ENCODE data around the gene CNOT6L. TPM values are rescaled to one million over a fixed set of nuclear protein-coding genes. Genes with fewer than 3 reads are reported as not detected.

Gene CNOT6L
- total and polyA plus RNA-seq, 2 of the 13 experiments (the other 11 are each of a cell fraction or from before 2014, with no cell fraction given) = 7.9 to 13.5 TPM

- no peak for TF ChIP-seq ZNF704 (CRISPR knock-in tag; IDR thresholded peaks at IDR 0.05; ENCODE audit: borderline replicate concordance)
- peak; percentile 58 for TF ChIP-seq CTCF (CRISPR knock-in tag; IDR thresholded peaks at IDR 0.05)
- no peak for TF ChIP-seq ZNF503 (CRISPR knock-in tag; IDR thresholded peaks at IDR 0.05)
- TF ChIP-seq GPBP1L1 (CRISPR knock-in tag; IDR thresholded peaks at IDR 0.05) = no peak
- TF ChIP-seq ZNF33B (CRISPR knock-in tag; IDR thresholded peaks at IDR 0.05) = no peak
- TF ChIP-seq ZNF280B (CRISPR knock-in tag; IDR thresholded peaks at IDR 0.05; ENCODE audit: borderline replicate concordance) = no peak
- TF ChIP-seq FOXO1 (CRISPR knock-in tag; IDR thresholded peaks at IDR 0.05) = no peak
- TF ChIP-seq ZBTB38 (CRISPR knock-in tag; IDR thresholded peaks at IDR 0.05) = no peak
- no peak for TF ChIP-seq GLMP (CRISPR knock-in tag; IDR thresholded peaks at IDR 0.05; ENCODE audit: borderline replicate concordance)
- no peak for TF ChIP-seq PAXIP1 (CRISPR knock-in tag; conservative IDR thresholded peaks at IDR 0.05)
- TF ChIP-seq TFDP2 (CRISPR knock-in tag; IDR thresholded peaks at IDR 0.05) = no peak
- no peak for TF ChIP-seq ZNF543 (CRISPR knock-in tag; IDR thresholded peaks at IDR 0.05)
- no peak for TF ChIP-seq MIER3 (CRISPR knock-in tag; IDR thresholded peaks at IDR 0.05; ENCODE audit: borderline replicate concordance)
- no peak for TF ChIP-seq TRIM24 (CRISPR knock-in tag; IDR thresholded peaks at IDR 0.05)
- no peak for TF ChIP-seq HIVEP1 (CRISPR knock-in tag; IDR thresholded peaks at IDR 0.05)
These were observed 1.0 kb downstream of the CNOT6L start (continued) for GRCh38 chr4:77818073-77818601.
